ENCODE measurements around the gene GARIN5A.
A peak's percentile ranks its signal among the peaks of the same experiment; 100 is the strongest.

Gene GARIN5A

GRCh38 chr19:50432221-50433028 lies 44.2 kb downstream of the GARIN5A start, which contains the start of gene MYBPC2:
Gene MYBPC2 (plus strand): TSS chr19:50432892. CDS start chr19:50432954, 62 bp downstream.
- DNase-seq: no peak

GRCh38 chr19:50431343-50432220 lies 45.1 kb downstream of the GARIN5A start:
- DNase-seq: peak; percentile 56

- no peak for DNase-seq
Observed at GRCh38 chr19:50430888-50431342, 45.7 kb downstream of the GARIN5A start.

GRCh38 chr19:50428772-50429463 lies 47.7 kb downstream of the GARIN5A start:
- no peak for DNase-seq

- DNase-seq: no peak
Observed at GRCh38 chr19:50427997-50428425, 48.6 kb downstream of the GARIN5A start.

- DNase-seq: no peak
Observed at GRCh38 chr19:50427318-50427925, 49.2 kb downstream of the GARIN5A start.

- DNase-seq: no peak
Observed at GRCh38 chr19:50425581-50425980, 51.1 kb downstream of the GARIN5A start.

GRCh38 chr19:50423279-50424113 lies 53.2 kb downstream of the GARIN5A start:
- DNase-seq: no peak

- no peak for DNase-seq
Observed at GRCh38 chr19:50422397-50423278, 54.0 kb downstream of the GARIN5A start.

GRCh38 chr19:50420808-50421207 lies 55.8 kb downstream of the GARIN5A start:
- no peak for DNase-seq

GRCh38 chr19:50420127-50420526 lies 56.5 kb downstream of the GARIN5A start:
- no peak for DNase-seq

GRCh38 chr19:50419580-50420035 lies 57.0 kb downstream of the GARIN5A start:
- DNase-seq: no peak

GRCh38 chr19:50419022-50419579 lies 57.5 kb downstream of the GARIN5A start:
- DNase-seq: no peak

GRCh38 chr19:50418176-50419021 lies 58.2 kb downstream of the GARIN5A start, which contains the start of gene SPIB:
Gene SPIB (plus strand): TSS chr19:50418938. CDS start chr19:50418963, 25 bp downstream.
- DNase-seq: no peak

GRCh38 chr19:50417111-50418081 lies 59.3 kb downstream of the GARIN5A start:
- no peak for DNase-seq
